Superior temporal gyrus (tissue), 1 donor: ENCODE data around the gene VSIG4.

Experiments
- DNase-seq: peaks from one replicate; pipeline ENCODE4 v3.0.0-alpha.2; 2016; ENCODE audit errors: extremely low spot score

VSIG4 gene

GRCh38 chrX:66024092-66024467, 15.8 kb downstream of the VSIG4 start:
- DNase-seq = no peak

GRCh38 chrX:66023385-66024091, 16.3 kb downstream of the VSIG4 start:
- no peak for DNase-seq

GRCh38 chrX:66022632-66023384, 17.1 kb downstream of the VSIG4 start:
- no peak for DNase-seq

- DNase-seq = no peak
Measured at GRCh38 chrX:66021765-66022631, 17.9 kb downstream of the VSIG4 start.

- no peak for DNase-seq
Measured at GRCh38 chrX:66021401-66021764, 18.5 kb downstream of the VSIG4 start.

GRCh38 chrX:66020631-66021334, 19.1 kb downstream of the VSIG4 start:
- DNase-seq = no peak

GRCh38 chrX:66019974-66020373, 19.9 kb downstream of the VSIG4 start:
- no peak for DNase-seq

GRCh38 chrX:66019310-66019652, 20.6 kb downstream of the VSIG4 start:
- no peak for DNase-seq

GRCh38 chrX:66018585-66019309, 21.1 kb downstream of the VSIG4 start:
- DNase-seq = no peak

GRCh38 chrX:66017659-66018170, 22.2 kb downstream of the VSIG4 start:
- no peak for DNase-seq

GRCh38 chrX:66016905-66017658, 22.8 kb downstream of the VSIG4 start:
- no peak for DNase-seq

- no peak for DNase-seq
Measured at GRCh38 chrX:66015900-66016689, 23.8 kb downstream of the VSIG4 start.

GRCh38 chrX:66015152-66015831, 24.6 kb downstream of the VSIG4 start:
- peak; percentile 9 for DNase-seq

GRCh38 chrX:66014556-66014955, 25.3 kb downstream of the VSIG4 start:
- DNase-seq = no peak

- DNase-seq = no peak
Measured at GRCh38 chrX:66014084-66014483, 25.8 kb downstream of the VSIG4 start.

- peak; percentile 9 for DNase-seq
Measured at GRCh38 chrX:66013194-66013816, 26.6 kb downstream of the VSIG4 start.

- no peak for DNase-seq
Measured at GRCh38 chrX:66012094-66012534, 27.8 kb downstream of the VSIG4 start.

GRCh38 chrX:66009231-66009845, 30.5 kb downstream of the VSIG4 start:
- DNase-seq = no peak
